Measurements from ENCODE around the gene USP13. TPM values are rescaled to one million over a fixed set of nuclear protein-coding genes. Genes with fewer than 3 reads are reported as not detected.

Gene USP13
- polyA plus RNA-seq, 3 donors: 0.31 to 1.6 (median 1.2) TPM

DNA sequence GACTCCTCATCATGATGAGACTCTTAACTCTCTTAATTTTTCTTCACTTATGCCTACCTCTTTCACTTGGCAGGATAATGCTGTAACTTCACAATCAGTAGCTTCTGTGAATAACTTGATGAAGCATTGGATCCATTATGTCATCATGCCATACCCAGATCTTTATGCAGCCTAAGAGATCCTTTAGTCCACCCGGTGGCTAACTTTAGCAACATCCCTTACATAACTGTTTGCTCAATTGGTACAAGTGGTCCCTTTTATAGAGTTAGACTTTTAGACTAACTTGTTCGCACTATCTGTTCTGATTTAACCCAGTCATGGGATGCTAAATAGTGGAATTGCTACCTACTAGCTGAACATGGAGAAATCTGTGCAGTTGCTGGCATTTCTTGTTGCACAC is 184.5 kb downstream of the USP13 start:
- H2AFZ ChIP-seq (ENCODE audit: insufficient read depth, low read depth, low read length, poor library complexity, severe bottlenecking): no peak overlapping the region
- no peak for DNase-seq
- H3K27me3 Mint-ChIP-seq (ENCODE audit: low read depth in 3 of 3): peaks cover under 1 to 4% (median 2%) of the 10 kb centered on the region in 3 donors
- TF ChIP-seq, protein P1, sequence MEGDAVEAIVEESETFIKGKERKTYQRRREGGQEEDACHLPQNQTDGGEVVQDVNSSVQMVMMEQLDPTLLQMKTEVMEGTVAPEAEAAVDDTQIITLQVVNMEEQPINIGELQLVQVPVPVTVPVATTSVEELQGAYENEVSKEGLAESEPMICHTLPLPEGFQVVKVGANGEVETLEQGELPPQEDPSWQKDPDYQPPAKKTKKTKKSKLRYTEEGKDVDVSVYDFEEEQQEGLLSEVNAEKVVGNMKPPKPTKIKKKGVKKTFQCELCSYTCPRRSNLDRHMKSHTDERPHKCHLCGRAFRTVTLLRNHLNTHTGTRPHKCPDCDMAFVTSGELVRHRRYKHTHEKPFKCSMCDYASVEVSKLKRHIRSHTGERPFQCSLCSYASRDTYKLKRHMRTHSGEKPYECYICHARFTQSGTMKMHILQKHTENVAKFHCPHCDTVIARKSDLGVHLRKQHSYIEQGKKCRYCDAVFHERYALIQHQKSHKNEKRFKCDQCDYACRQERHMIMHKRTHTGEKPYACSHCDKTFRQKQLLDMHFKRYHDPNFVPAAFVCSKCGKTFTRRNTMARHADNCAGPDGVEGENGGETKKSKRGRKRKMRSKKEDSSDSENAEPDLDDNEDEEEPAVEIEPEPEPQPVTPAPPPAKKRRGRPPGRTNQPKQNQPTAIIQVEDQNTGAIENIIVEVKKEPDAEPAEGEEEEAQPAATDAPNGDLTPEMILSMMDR (IDR thresholded peaks at IDR 0.05): no peak
- H4K20me1 ChIP-seq (ENCODE audit: insufficient read depth, low read length): no peaks in the 10 kb centered on the region
- no peaks in the 10 kb centered on the region for H3K36me3 Mint-ChIP-seq
- no peaks in the 10 kb centered on the region for H3K27me3 ChIP-seq (ENCODE audit: control insufficient read depth in 2 of 2, insufficient read depth in 2 of 2, low read length in 2 of 2)
- H3K9me3 Mint-ChIP-seq: peaks cover 0 to 3% (median 0%) of the 10 kb centered on the region in 7 donors
- no peak overlapping the region for H3K4me3 ChIP-seq (replicated peaks in 1 of 3; ENCODE audit: low read depth in 2 of 3, low read length in 3 of 3)
- H3K79me2 ChIP-seq (ENCODE audit: insufficient read depth, low read length): no peaks in the 10 kb centered on the region
- H3K9ac ChIP-seq (ENCODE audit: insufficient read depth, low read length, poor library complexity, severe bottlenecking): no peak overlapping the region
- WGBS (ENCODE audit: insufficient coverage): no CpG with 5 or more reads among the region's 2 CpGs
- no peak overlapping the region for H3K27ac ChIP-seq (ENCODE audit: low read depth in 1 of 2, low read length in 2 of 2)
- H3K27ac Mint-ChIP-seq: no peak overlapping the region
- H3K36me3 ChIP-seq (replicated peaks in 1 of 2; ENCODE audit: control insufficient read depth in 1 of 2, insufficient read depth in 2 of 2, low read length in 2 of 2): no peaks in the 10 kb centered on the region
- intact Hi-C loops (cut with micrococcal nuclease): no loop called here
- no peaks in the 10 kb centered on the region for H3K9me3 ChIP-seq (replicated peaks in 1 of 2; ENCODE audit: control insufficient read depth in 1 of 2, insufficient read depth in 1 of 2, low read length in 2 of 2)
- H3K4me1 ChIP-seq (ENCODE audit: control insufficient read depth in 1 of 2, insufficient read depth in 2 of 2, low read length in 2 of 2): no peaks in the 10 kb centered on the region
- no peaks in the 10 kb centered on the region for H3K4me1 Mint-ChIP-seq
- no peak overlapping the region for H3K4me3 Mint-ChIP-seq
- H3K4me2 ChIP-seq (replicated peaks; ENCODE audit: extremely low read depth, low read length, poor library complexity, severe bottlenecking): no peak overlapping the region

Small RNA genes lying within 50 kb of the gene (small RNA-seq; reads per million reads assigned to genes)
- not detected for gene RF01210 (ENCODE audit: insufficient read length, low read depth)

Other genes with a start within 250 kb of the USP13 start
- 10 to 100 TPM; 15.4 to 65.1 (median 63.5) TPM for gene GNB4, start 201.6 kb upstream of the USP13 start, polyA plus RNA-seq
- 10 to 100 TPM; 28.2 to 37.2 (median 35.9) TPM for gene ACTL6A, start 90.1 kb upstream of the USP13 start, polyA plus RNA-seq
- gene MRPL47, start 48.4 kb upstream of the USP13 start, polyA plus RNA-seq: 10 to 100 TPM; 10.3 to 46.4 (median 44.3) TPM
- 100 to 1,000 TPM in 2 of 3 donors, 10 to 100 TPM in 1; 30.8 to 144 (median 132) TPM for gene NDUFB5, start 48.2 kb upstream of the USP13 start, polyA plus RNA-seq